Panc1 (cell line): ENCODE results near the gene FYN.

Experiments
- POLR2AphosphoS5 ChIP-seq: IDR thresholded peaks from 2 replicates; pipeline ENCODE4 v1.6.1; 2012; ENCODE audit warnings: mild to moderate bottlenecking, low read depth, low read length, moderate library complexity
- REST ChIP-seq, 2 experiments: IDR thresholded peaks; 2 replicates each; pipeline ENCODE4 v1.6.1; 2011 to 2012; ENCODE audit warnings: low read depth in 2 of 2, control low read depth in 1 of 2, low read length in 1 of 2, mild to moderate bottlenecking in 1 of 2, moderate library complexity in 1 of 2; ENCODE audit not compliant: insufficient read depth in 1 of 2

GRCh38 chr6:111745636-111746035 lies 127.6 kb downstream of the FYN start:
- TF ChIP-seq POLR2AphosphoS5 (no peak), REST (IDR thresholded peaks at IDR 0.05; ENCODE audit: insufficient read depth in 1 of 2, low read depth in 2 of 2, low read length in 1 of 2) (no peak)
